Cardiac muscle cell (in vitro differentiated cells and primary cell): ENCODE measurements around the gene WDR19. TPM values are rescaled to one million over a fixed set of nuclear protein-coding genes. Genes with fewer than 3 reads are reported as not detected.
"Not testable (repeated sequence)": the region's sequence is repeated elsewhere in the genome, so short reads cannot be mapped to it uniquely, and the experiment has no call there.

Source experiments
- DNase-seq, 2 donors: peaks; one replicate each; pipeline versions ENCODE4 v3.0.0 to v3.0.0-alpha.2; 2010 to 2017; ENCODE audit warnings: low read depth in 1 of 2, low spot score in 1 of 2
- H3K27ac ChIP-seq: fragments of 200-600 bp; sonication (generic); 2 replicates; pipeline ENCODE4 v1.5.1; 2016
- H3K27me3 ChIP-seq: fragments of 200-600 bp; sonication (generic); 2 replicates; pipeline ENCODE4 v1.6.0; 2016; ENCODE audit warnings: control low read depth
- H3K36me3 ChIP-seq: fragments of 200-600 bp; sonication (generic); 2 replicates; pipeline ENCODE4 v1.5.1; 2016; ENCODE audit warnings: control low read depth
- H3K4me1 ChIP-seq: fragments of 200-600 bp; sonication (generic); 2 replicates; pipeline ENCODE4 v1.8.1; 2017; ENCODE audit warnings: low read depth, mild to moderate bottlenecking, mixed run types
- H3K4me3 ChIP-seq: fragments of 200-600 bp; sonication (generic); 2 replicates; pipeline ENCODE4 v1.5.1; 2016; ENCODE audit warnings: mild to moderate bottlenecking
- H3K9me3 ChIP-seq: fragments of 200-600 bp; sonication (generic); 2 replicates; pipeline ENCODE4 v1.5.1; 2017; ENCODE audit warnings: low read depth, mild to moderate bottlenecking, control low read depth
- CTCF ChIP-seq: IDR thresholded peaks from 2 replicates; pipeline ENCODE4 v1.5.1; 2012; ENCODE audit warnings: low read depth, mild to moderate bottlenecking, low read length
- polyA plus RNA-seq: library from polyadenylated mRNA; unstranded; fragments of >200 nt; fragmentation: Nextera tagmentation; extraction: Ambion mirVana; gene quantifications from 2 replicates; pipeline ENCODE4 v1.2.1, GENCODE V29; 2016
- total RNA-seq: library from RNA; depleted of rRNA; stranded (reverse); fragments of >200 nt; gene quantifications from 2 replicates; pipeline ENCODE4 v1.2.3, GENCODE V29; 2016

The WDR19 gene
- total RNA-seq = 44.6 and 50.3 TPM in 2 replicates
- 28.2 and 30.2 TPM in 2 replicates for polyA plus RNA-seq

- no peaks in the 10 kb centered on the region for H3K36me3 ChIP-seq
- H3K4me3 ChIP-seq = peak within 1 kb of the TSS; percentile 65
- TF ChIP-seq CTCF = peak; percentile 54
- peak; percentile 99 to 100 for DNase-seq
- H3K27me3 ChIP-seq = no peaks in the 10 kb centered on the region
- peaks cover 4% of the 10 kb centered on the region for H3K4me1 ChIP-seq
- no peaks in the 10 kb centered on the region for H3K9me3 ChIP-seq
- H3K27ac ChIP-seq = peak within 1 kb of the TSS; percentile 39
Measured at GRCh38 chr4:39181905-39182638, at the start of gene WDR19. WDR19 (plus strand) TSS chr4:39182529; CDS start chr4:39182558, 29 bp downstream.

GRCh38 chr4:39133623-39134022, 48.7 kb upstream of the WDR19 start:
- Histone ChIP-seq H3K4me1 (no peaks in the 10 kb centered on the region), H3K36me3 (no peaks in the 10 kb centered on the region), H3K4me3 (no peak overlapping the region), H3K9me3 (no peaks in the 10 kb centered on the region), H3K27ac (no peak overlapping the region), H3K27me3 (no peaks in the 10 kb centered on the region)
- no peak for TF ChIP-seq CTCF
- no peak for DNase-seq

- Histone ChIP-seq H3K27me3 (no peaks in the 10 kb centered on the region), H3K4me3 (no peak overlapping the region), H3K27ac (no peak overlapping the region), H3K4me1 (no peaks in the 10 kb centered on the region), H3K36me3 (no peaks in the 10 kb centered on the region), H3K9me3 (no peaks in the 10 kb centered on the region)
- no peak for DNase-seq
- no peak for TF ChIP-seq CTCF
Measured at GRCh38 chr4:39134683-39135306, 47.5 kb upstream of the WDR19 start.

GRCh38 chr4:39138227-39138626, 44.1 kb upstream of the WDR19 start:
- not testable (repeated sequence) for H3K27me3 ChIP-seq, H3K27ac ChIP-seq, H3K4me1 ChIP-seq, H3K4me3 ChIP-seq, DNase-seq, H3K9me3 ChIP-seq, H3K36me3 ChIP-seq

GRCh38 chr4:39146211-39146610, 36.1 kb upstream of the WDR19 start:
- Histone ChIP-seq H3K27me3 (no peaks in the 10 kb centered on the region), H3K36me3 (no peaks in the 10 kb centered on the region), H3K4me3 (no peak overlapping the region), H3K4me1 (no peaks in the 10 kb centered on the region), H3K27ac (no peak overlapping the region), H3K9me3 (no peaks in the 10 kb centered on the region)
- TF ChIP-seq CTCF = no peak
- DNase-seq = no peak

- TF ChIP-seq CTCF = no peak
- DNase-seq = no peak
- no peaks in the 10 kb centered on the region for H3K9me3 ChIP-seq
- no peaks in the 10 kb centered on the region for H3K27me3 ChIP-seq
- no peaks in the 10 kb centered on the region for H3K36me3 ChIP-seq
- no peak overlapping the region for H3K27ac ChIP-seq
- H3K4me1 ChIP-seq = no peaks in the 10 kb centered on the region
- no peak overlapping the region for H3K4me3 ChIP-seq
Measured at GRCh38 chr4:39154009-39154408, 28.3 kb upstream of the WDR19 start.
